Activated naive CD4-positive, alpha-beta T cell treated with Interleukin-2 at 50 U/mL for 16 hours (primary cell): ENCODE data around the gene ABLIM2.
A peak's percentile ranks its signal among the peaks of the same experiment; 100 is the strongest.

Experiments
- DNase-seq: peaks from one replicate; pipeline ENCODE4 v3.0.0-alpha.2; 2020

The ABLIM2 gene

DNA sequence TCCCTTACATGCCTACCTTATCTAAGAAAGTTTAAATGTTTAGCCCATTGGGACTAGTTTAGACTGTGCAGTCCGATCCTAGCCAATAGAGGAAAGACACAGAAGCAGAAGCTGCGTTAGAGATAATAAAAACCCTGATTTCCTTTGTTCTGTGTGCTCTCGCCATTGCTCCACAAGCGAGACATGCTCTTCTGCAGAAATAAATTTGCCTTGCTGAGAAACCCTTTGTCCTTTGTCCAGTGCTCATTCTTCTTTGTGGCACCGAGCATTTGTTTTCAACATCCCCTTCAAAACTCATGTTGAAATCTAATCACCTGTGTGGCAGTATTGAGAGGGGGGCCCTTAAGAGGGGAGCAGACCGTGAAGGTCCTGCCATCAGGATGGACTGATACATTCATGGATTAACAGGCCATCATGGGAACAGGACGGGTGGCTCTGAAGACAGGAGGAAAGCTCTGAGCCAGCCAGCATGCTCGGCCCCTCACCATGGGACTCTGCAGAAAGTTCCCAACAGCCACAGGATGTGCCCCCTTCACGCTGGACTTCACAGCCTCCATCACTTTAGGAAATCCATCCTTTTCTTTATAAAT lies 94.5 kb downstream of the ABLIM2 start:
- no peak for DNase-seq

DNA sequence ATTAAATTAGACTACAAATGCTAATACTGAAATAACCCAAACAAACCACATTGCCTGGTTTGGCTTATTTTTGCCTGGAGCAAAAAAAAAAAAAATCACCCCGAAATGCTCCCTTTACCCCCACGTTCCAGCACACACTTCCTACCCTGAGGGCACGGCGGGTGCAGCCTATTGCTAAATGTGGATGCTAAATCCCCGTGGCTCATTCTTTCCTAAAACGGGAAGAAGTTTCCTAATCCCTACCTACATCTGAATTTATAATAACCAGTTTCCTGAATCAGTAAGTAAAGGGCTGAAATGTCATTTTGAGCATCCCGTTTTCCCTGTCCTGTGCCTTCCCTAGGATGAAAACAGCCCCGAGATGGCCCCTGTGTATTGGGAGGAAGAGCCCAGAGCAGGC lies 97.0 kb downstream of the ABLIM2 start:
- no peak for DNase-seq

DNA sequence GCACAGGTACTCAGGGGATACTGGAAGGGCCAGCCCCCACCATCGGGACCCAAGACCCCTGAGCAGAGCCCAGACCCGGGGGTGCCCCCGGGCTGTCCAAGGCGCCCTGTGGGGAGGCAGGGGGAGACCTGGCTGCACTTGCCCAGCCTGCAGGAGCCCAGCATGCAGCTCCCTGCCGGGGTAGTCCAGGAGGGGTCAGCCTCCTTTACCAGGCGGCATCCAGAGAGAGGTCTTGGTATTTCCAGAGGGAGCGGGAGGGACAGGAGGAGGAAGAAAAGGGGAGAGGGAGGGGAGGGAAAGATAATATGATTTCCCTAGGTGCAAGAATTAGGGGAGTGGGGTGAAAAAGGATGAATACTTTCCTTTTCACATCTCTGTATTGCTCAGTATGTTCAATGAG lies 97.5 kb downstream of the ABLIM2 start:
- DNase-seq: no peak

DNA sequence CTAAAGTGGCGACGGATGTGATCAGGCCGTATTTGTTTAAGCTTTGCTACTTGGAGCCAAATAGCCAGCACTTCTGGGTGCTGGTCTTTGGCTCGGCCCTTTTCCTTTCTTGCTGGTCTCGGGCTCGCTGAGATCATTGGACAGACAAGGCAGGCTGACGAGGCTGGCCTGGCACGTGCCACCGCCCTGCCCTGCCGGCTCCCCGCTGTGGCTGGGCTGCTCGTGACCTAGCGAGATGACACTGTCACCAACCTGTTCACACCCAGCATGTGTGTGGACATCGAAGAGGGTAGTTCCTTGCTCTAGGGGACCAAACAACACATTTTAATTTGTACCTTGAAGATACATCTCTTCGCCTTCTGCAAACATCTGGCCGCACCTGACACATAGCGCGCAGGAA lies 98.0 kb downstream of the ABLIM2 start:
- no peak for DNase-seq

DNA sequence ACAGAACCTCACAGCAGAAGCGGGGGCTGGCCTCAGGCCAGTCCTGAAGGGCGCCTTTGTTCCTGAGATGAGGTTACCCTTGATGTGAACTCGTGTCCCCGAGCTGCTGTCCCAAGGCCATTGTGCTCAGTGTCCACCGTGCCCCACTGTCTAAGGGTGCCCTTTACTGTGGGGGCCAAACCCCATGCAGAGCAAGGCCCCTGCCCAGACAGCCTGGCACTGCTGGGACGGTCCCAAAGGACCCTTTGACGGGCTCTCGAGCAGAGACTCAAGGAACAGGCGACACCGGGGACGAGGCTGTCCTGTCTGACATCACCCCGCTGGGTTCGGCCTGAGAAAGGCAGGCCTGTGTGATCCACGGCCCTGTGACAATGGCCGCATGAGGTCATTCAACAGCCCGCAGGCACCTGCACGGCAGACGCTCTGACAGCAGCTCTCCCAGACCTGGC lies 100.6 kb downstream of the ABLIM2 start:
- DNase-seq: no peak

DNA sequence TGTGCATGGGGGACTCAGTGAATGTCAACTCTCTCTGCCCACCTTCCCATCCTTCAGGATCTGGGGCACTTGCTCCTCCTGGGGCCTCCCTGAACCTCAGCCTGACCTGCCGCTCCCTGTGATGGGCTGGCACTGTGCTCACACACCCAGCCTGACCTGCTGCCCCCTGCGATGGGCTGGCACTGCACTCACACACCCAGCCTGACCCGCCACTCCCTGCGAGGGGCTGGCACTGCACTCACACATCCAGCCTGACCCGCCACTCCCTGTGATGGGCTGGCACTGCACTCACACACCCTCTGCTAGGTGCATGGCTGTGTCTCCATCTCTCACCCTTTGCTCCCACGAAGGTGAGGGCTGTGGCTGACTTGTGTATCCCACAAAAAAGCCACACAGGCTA lies 103.4 kb downstream of the ABLIM2 start:
- no peak for DNase-seq

DNA sequence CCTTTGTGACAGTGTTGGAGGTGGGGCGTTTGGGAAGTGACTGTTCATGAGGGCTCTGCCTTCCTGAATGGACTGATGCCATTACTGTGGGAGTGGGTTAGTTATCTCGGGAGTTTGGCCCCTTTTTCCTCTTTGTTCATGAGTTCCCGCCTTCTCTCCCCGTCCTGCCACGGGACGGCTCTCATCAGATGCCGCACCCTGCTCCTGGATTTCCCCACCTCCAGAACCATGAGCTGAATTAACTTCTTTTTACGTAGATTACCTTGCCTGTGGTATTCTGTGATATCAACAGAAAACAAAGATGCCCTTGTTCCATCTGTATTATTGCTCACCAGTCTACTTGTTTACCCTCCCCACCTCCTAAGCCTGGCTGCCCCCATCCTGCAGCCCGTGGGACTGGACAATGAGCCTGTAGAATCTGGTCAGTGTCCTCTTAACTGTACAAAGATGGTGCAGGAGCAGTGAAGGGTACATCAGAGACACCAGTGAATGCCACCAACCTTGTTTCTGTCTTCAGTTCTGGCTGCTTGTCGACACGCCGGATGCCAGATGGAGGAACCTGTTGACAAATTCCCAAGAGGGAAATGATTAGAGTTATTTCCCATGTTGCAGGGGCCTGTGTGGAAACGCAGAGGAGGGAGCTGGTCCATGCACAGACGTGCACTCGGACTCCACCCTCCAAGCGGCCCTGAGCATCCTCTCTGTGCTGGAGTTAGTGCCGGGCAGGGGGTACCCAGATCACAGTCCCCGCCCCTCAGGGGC lies 104.7 kb downstream of the ABLIM2 start:
- DNase-seq: no peak

DNA sequence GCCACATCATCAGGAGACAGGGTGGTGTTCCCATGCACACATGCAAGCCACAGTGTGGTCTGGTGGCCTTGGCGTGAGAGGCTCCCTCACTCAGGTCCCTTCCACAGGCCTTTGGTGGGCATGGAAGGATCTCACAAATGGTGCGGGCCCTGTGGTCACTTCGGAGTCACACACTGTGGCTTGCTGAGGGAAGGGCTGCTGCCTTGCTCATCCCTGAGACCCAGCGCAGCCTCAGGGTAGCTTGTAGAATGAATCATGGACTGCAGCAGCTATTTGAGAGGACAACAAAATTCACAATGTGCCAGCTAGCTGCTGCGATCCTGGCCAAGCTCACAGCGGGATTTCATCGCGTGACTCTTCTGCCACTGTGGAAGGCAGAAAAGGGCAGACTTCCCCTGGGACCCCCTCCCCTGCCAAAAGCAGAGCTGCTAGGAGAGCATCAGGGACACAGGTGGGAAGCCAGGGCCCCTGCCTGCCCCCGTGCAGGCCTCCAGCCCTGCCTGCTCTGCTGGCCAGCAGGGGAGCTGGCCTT lies 106.4 kb downstream of the ABLIM2 start:
- DNase-seq: no peak

DNA sequence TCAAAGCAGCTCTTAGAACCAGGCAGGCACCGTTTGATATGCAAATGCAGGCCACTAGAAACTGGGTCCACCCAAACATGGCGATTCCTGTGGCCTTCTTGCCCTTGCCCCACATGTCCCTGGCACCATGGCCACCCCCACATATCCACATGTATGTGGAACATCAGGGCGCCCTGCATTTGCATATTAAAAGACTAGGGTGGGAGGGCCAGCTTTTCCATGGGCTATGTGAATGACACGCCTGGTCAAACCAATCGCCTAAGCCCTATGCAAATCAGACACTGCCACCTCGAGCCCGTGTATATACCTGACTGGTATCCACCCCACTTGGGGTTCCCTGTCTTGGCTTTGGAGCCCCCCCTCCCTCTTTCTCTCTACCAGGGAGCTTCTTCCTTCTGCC lies 107.0 kb downstream of the ABLIM2 start:
- DNase-seq: no peak

DNA sequence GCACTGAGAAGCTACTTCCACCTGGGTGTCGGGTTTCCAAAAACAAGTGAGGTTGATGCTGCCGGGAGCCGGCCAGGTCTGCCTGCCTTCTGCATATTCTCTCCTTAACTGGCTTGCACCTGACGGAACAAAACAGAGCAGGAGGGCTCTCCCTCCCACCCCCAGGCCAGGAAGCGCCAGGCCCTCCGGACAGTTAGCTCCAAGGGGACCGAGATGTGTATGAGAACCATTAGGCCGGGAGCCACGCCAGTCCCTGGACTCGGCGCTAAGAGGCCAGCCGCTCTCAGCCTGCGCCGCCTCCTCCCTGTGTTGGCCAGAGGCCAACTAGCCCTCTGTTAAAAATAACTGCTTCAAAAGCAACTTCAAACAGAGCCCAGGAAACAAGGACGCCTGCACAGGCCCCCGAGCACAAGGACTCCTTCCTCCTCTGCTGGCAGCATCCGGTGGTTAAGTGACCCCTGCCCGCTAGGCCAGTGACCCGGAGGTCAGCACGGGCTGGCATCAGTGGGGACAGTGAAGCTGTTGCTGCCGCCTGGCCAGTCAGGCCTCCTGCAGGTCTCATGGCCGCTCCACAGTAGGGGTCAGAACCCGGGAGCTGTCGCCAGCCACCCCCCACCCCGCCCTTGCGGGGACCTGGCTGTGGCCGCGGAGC lies 107.9 kb downstream of the ABLIM2 start:
- no peak for DNase-seq

DNA sequence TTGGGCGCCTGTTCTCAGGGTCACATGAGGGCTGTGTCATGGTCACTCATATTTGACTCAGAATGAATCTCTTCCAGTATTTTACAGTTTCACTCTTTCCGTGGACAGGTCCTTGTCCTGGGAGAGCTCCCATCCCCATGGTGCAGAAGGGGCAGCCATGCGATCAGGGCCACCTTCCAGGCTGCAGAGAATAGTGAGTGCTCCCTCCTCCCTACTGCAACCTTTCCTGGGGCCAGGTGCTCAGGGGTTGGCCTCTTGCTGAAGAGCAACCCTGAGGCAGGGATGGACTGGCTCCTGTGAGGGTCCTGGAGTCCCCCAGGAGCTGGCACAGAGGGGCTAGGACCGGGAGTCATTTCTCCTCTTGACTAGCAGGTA lies 108.4 kb downstream of the ABLIM2 start:
- DNase-seq: no peak

DNA sequence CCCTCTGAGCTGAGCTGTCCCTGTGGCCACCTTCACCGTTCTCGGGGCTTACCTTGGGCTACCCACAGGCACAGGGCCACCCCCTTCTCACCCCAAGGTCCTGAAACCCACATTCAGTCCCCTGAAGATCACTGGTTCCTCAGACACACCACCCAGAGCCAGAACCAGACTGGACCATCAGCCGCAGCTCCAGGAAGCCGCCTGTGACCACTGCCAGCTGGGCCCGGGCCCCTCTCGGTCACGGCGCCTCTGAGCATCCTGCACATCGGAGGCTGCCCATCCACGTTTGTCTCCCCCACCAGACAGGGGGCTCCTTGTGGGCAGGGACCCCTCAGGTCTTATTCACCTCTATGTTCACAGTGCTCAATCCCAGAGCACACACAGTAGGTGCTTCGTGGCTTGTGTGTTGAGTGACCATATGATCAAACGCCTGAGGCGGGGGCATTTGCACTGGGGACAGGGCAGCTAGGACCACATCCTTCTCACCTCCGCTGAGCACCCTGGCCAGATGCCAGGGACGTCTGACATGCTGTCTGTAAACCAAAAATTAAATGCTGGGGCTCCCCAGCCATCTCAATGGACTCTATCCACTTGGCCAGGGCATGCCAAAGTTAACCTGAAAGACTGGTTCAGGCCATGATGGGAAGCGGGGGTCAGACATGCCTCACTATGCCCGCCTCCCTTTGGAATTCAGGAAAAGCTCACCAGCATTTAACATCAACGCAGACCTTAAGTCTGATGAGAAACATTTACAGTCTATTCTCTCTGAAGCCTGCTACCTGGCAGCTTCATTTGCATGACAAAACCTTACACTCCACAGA lies 109.5 kb downstream of the ABLIM2 start:
- DNase-seq: no peak

DNA sequence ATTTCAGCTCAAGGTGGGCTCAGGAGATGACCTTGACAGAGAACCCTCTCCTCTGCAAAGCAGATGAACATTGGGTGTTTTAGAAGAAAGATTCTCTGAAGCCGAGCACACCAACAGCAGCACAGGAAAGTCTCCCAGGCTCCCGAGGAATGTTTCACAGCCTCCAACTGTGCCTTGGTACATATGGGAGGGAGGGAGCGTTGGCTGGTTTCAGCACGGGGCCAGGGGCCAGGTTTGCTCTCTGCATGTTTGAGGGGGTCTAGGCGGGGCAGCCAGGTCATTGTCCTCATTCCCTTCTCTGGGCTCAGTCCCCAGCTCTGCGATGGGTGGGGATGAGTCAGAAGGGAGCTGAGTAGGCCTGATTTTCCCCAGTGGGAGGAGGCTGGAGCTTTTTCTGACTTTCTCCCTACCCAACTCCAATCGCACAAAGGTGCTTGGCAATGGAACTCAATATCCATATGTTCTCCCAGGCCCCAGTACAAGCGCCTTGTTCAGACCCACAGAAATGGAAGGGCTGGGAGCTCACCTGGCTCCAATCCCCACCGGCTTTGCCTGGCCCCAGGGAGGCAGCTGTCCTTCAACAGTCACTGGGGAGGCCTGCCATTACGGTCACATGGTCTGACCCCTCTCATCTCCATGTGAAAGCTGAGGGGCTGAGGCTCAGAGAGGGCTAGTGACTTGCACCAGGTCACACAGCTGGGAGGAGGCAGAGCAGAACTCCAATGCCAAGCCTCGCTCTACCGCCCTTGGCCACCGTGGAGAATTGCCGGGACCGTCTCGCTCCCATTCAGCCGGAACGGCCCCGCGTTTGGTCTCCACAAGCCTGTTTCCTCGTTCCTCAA lies 110.6 kb downstream of the ABLIM2 start:
- DNase-seq: no peak

DNA sequence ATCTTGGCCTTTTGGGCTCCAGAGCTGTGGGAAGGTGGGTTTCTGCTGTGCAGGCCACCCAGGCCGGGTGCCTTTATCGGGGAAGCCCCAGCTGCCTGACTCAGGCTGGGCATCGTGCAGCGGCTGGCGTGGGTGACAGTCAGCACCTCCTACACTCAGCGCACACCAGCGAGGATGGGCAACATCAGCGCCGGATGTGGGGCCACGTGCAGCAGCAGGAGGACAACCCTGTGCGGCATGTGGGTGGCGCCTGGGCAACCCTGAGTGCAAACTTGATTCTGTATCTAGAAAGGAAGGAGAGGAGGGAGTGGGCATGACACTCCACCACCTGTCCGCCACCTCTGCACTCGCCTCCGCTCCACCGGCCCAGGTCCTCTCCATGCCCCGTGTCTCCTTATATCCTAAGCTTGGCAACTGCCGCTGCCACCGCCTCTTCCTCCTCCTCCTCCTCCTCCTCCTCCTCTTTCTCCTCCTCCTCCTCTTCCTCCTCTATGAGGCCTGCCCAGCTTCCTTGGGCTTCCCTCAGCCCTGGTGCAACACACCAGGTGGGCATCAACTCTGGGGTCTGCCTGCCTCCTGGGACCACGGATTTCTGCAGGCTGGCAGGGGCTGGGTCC lies 111.6 kb downstream of the ABLIM2 start:
- DNase-seq: peak; percentile 48

DNA sequence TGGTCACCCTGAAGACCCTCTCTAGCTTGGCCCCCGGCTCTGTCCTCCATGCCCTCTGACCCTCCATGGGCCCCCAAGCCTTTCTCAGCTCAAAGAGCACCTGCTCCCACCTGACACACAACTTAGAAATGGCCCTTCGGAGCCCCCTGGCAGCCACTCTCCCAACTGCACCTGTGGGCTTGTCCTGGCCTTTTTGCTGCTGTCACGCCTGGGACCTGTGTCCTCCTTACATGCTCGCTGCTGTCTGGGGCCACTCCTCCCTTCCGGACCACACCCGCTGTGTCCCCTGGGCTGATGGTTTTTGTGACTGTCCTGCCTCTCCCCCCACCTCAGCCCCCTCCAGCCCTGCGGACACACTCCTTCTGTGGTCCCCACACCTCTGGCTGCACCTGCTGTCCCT lies 112.7 kb downstream of the ABLIM2 start:
- no peak for DNase-seq

DNA sequence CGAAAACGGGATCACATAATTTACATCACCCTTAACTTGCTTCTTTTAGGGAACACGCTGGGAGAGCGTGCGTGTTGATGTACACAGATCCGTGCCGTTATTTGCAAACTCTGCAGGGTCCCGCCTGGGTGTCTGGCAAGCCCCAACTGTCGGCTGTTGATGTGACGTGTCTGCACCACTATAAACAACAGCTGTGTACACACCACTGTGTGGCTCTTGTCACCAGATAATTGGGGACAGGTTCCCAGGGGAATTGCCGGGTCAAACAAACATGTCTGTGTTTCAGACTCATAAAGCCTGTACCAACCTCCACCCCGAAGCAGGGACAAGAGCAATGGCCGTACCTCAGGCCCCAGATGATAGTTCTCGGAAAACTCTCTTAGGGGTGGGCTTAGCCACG lies 113.9 kb downstream of the ABLIM2 start:
- DNase-seq: no peak

DNA sequence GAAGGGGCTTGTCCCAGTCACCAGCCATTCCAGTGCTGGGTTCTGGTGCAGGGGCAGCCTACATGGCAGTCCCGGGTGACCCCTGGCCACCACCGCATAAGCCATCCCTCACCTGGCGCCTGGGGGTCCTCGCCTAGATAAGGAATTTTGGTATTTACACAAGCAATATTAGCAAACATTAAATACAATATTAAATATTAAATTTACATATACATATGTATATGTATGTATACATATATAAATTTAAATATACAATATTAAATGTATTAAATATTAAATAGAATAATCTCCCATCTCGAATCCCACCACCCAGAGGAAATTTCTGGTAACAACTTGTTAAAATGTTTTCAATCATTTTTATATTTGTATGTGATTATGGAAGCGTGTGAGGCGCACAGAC lies 114.4 kb downstream of the ABLIM2 start:
- no peak for DNase-seq

DNA sequence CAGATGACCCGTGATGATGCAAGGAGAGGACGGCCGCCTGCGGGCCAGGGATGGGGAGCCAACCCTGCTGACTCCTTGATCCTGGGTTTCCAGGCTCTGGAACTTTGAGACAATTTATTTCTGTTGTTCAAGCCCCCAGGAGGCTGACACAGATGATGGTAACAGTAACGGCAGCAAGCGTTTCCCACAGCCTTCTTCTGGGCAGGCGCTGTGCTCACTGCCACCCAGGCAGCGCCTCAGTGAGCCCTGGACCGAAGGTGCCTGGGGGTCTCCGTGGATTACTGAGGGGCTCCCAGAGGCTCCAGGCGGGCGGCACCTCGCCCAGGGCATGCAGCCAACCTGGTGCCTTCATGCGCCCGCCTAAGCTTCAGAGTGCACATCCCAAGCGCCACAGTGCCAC lies 115.0 kb downstream of the ABLIM2 start:
- DNase-seq: no peak

DNA sequence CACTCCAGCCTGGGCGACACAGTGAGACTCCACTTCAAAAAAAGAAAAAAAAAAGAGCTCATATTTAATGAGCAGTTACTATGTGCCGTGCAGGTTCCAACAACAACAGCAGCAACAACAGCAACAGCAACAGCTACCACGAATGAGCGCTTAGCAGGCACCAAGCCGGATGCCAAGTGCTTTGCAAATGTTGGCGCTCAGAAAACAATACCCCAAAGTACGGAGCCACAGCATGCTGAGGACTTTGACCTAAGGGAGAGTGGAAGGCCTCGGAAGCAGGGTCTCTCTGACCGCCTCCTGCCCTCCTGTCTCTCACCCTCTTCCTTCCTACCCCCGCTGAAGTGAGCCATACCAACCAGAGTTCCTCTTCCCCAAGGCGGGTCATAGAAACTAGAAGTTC lies 116.7 kb downstream of the ABLIM2 start:
- DNase-seq: no peak

DNA sequence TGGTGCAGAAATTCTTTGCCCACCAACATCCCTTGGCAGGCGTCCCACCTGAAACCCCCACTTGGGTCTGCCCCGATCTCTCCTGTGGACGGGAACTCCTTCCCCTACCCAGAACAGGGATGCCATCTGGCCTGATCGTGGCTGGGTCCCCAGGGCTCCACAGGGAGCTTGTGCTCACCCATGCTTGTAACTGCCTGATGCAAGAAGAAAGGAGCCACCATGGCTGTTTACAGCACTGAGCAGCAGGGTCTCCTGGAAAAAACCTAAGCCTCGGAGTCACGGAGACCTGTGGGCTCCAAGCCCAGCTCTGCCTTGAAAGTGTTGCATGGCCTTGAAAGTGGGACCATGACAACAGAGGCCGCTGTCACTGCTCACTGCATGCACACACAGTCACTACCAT lies 117.4 kb downstream of the ABLIM2 start:
- no peak for DNase-seq

DNA sequence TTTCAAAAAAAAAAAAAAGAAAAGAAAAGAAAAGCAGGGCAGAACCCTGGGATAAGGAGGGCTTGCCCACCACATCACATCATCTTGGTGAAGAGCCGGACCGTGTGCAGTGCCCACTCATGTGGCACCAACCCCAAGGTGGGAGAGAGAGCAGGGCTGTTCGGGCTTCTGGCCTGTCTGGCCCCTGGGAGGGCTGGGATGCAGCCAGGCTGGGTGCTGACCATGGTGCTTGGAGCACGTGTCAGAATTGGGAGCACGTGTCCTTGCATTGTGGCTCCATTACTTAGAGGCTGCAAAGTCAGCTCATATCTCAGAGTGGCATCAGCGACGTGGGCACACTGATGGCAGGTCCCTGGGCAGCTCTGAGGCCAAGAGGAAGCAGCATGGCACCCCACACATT lies 118.0 kb downstream of the ABLIM2 start:
- no peak for DNase-seq

DNA sequence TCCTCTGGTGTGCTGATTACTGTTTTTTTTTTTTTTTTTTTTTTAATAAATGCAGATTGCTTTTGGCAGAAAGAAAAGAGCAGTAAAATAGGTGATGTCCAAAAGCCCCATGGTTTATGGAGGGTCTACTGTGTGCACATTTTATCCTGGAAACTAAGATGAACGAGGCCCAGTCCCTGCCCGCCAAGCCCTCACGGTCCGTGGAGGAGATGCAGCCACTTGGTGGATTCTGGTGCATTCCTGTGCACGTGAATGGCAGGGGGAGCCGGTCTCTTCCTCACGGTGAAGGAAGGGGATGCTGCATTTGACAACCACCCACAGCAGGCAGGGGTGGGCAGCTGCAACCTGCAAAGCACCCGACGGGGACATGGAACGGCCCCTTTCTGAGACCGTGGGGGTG lies 118.8 kb downstream of the ABLIM2 start:
- no peak for DNase-seq
